Stomach (tissue), 9 donors: ENCODE measurements around the gene PFKFB4. TPM values are rescaled to one million over a fixed set of nuclear protein-coding genes. Genes with fewer than 3 reads are reported as not detected.

ENCODE experiments used
- DNase-seq, 2 donors: peaks; one replicate each; pipeline versions ENCODE4 v3.0.0 to v3.0.0-alpha.2; 2013 to 2019
- H3K27ac ChIP-seq, 5 donors: fragments of 200-600 bp in 4 of 5; sonication (generic) in 4 of 5; one replicate each; pipeline ENCODE4 v1.5.1; 2013 to 2019; ENCODE audit warnings: mild to moderate bottlenecking in 1 of 5, moderate library complexity in 1 of 5
- H3K27me3 ChIP-seq, 3 donors: fragments of 200-600 bp; sonication (generic); one replicate each; pipeline ENCODE4 v1.5.1; 2017 to 2019; ENCODE audit warnings: mixed run types in 1 of 3
- H3K36me3 ChIP-seq, 4 donors: fragments of 200-600 bp; sonication (generic); 1 replicate in 3 of 4; 2 replicates in 1 of 4; pipeline ENCODE4 v1.5.1; 2016 to 2019
- H3K4me1 ChIP-seq, 4 donors: fragments of 200-600 bp; sonication (generic); one replicate each; pipeline ENCODE4 v1.5.1; 2016 to 2019
- H3K4me3 ChIP-seq, 4 donors: fragments of 200-600 bp; sonication (generic) in 3 of 4; one replicate each; pipeline ENCODE4 v1.5.1; 2016 to 2019; ENCODE audit warnings: mild to moderate bottlenecking in 1 of 4
- H3K9me3 ChIP-seq, 4 donors: fragments of 200-600 bp; sonication (generic); one replicate each; pipeline ENCODE4 v1.5.1; 2016 to 2019
- CTCF ChIP-seq, 7 experiments: fragments of 450-650 bp in 4 of 7; fragments of 200-600 bp in 3 of 7; sonication (generic) in 3 of 7; IDR thresholded peaks; one replicate each; pipeline ENCODE4 v1.5.1; 2016 to 2019; ENCODE audit warnings: antibody characterized with exemption in 7 of 7, control low read depth in 2 of 7, mild to moderate bottlenecking in 1 of 7
- EP300 ChIP-seq: sonication (generic); formaldehyde crosslinking; IDR thresholded peaks from one replicate; pipeline ENCODE4 v1.6.1; 2017; ENCODE audit warnings: antibody characterized with exemption
- POLR2A ChIP-seq, 4 donors: fragments of 450-650 bp; IDR thresholded peaks; one replicate each; pipeline ENCODE4 v1.6.1; 2016; ENCODE audit warnings: antibody characterized with exemption in 4 of 4, control low read depth in 2 of 4, mild to moderate bottlenecking in 1 of 4, moderate library complexity in 1 of 4
- POLR2AphosphoS5 ChIP-seq, 3 donors: sonication (generic); formaldehyde crosslinking; IDR thresholded peaks; one replicate each; pipeline ENCODE4 v1.6.1; 2016; ENCODE audit warnings: antibody characterized with exemption in 3 of 3
- WGBS, 5 donors: extraction: QIAGEN DNeasy Blood & Tissue Kit in 3 of 5; methylation state at CpG; one replicate each; pipeline versions ENCODE4 v1.1.5 to v1.1.7; 2013 to 2018; 5-methylcytosine and 5-hydroxymethylcytosine counted together
- intact Hi-C: fragments of 100-400 bp; cut with DNase I; formaldehyde crosslinking; loops from one replicate; pipeline ENCODE4 v1.15.1; 2023; ENCODE audit warnings: low total_unique reads
- polyA plus RNA-seq, 3 donors: library from polyadenylated mRNA; stranded (reverse); fragments of 200-250 nt; gene quantifications; one replicate each; pipeline ENCODE4 v1.2.3, GENCODE V29; 2013
- total RNA-seq, 5 donors: library from RNA; depleted of rRNA; stranded (reverse); fragments of >200 nt; gene quantifications; one replicate each; pipeline versions ENCODE4 v1.1.0 to v1.2.3, GENCODE V29; 2014 to 2016
- donor health status: healthy with polysubstance abuse.
- donor health status: Bipolar disorder and iron deficiency.
- donor health status: healthy.

PFKFB4 gene
- total and polyA plus RNA-seq, 8 donors: 0.61 to 9.6 (median 1.5) TPM; not detected in 1

DNA sequence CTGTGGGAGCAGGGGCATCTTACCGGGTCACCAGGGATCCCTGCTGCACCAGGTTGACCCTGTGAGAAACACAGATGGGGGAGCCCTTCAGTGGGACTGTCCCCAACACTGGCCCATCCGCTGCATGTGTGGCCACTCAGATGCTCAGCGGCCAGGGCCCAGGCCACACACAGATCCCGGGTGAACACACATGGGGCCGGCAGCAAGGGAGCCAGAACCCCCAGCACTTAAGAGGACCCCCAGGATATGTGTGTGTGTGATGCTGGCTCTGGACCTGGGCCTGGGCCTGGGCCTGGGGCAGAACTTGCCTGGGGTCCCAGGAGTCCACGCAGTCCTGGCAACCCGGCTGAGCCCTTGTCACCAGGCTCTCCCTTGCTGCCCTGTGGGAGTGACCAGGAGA, 11.9 kb upstream of the PFKFB4 start:
- no peak for DNase-seq

DNA sequence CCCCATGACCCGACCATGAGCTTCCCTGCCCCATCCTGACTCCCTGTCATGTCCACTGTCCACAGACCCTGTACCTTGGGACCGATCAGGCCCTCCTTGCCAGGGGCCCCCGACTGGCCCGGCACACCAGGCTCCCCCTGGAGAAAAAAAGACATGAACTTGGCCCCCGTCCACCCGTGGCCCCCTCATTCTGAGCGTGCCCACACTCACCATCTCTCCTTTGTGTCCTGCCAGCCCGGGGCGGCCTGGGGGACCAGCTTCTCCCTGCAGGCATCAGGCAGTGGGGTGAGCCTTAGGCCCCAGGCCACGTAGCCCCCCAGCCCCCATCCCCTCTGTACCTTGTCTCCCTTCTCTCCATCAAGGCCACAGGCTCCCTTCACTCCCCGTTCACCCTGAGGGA, 10.9 kb upstream of the PFKFB4 start:
- Histone ChIP-seq H3K27me3 (no peaks in the 10 kb centered on the region), H3K4me1 (peaks cover 0 to 14% (median 0%) of the 10 kb centered on the region in 4 donors), H3K9me3 (no peaks in the 10 kb centered on the region), H3K27ac (no peak overlapping the region), H3K36me3 (no peaks in the 10 kb centered on the region), H3K4me3 (no peak overlapping the region)
- WGBS, 5 donors: 77 to 87% (median 80%) methylated on average over 10 to 11 of the region's 11 CpGs
- no peak for TF ChIP-seq POLR2AphosphoS5 (IDR thresholded peaks at IDR 0.05)
- TF ChIP-seq CTCF (IDR thresholded peaks at IDR 0.05): no peak
- TF ChIP-seq EP300: no peak
- TF ChIP-seq POLR2A (IDR thresholded peaks at IDR 0.05): no peak
- intact Hi-C loops: no loop called here
- DNase-seq: no peak

More for the DNA sequence above, 11.9 kb upstream of the PFKFB4 start:
- Histone ChIP-seq H3K27ac (no peak overlapping the region), H3K27me3 (no peaks in the 10 kb centered on the region), H3K4me1 (peaks cover 0 to 11% (median 0%) of the 10 kb centered on the region in 4 donors), H3K36me3 (no peaks in the 10 kb centered on the region), H3K9me3 (no peaks in the 10 kb centered on the region), H3K4me3 (no peak overlapping the region)
- 92 to 100% (median 92%) methylated on average over 2 to 7 of the region's 7 CpGs for WGBS, 5 donors
- intact Hi-C loops: no loop called here
- TF ChIP-seq POLR2AphosphoS5 (IDR thresholded peaks at IDR 0.05) (no peak), CTCF (IDR thresholded peaks at IDR 0.05) (no peak)

- 78 to 87% (median 80%) methylated on average over 5 of the region's 5 CpGs for WGBS, 5 donors
- no peaks in the 10 kb centered on the region for H3K36me3 ChIP-seq
- DNase-seq: no peak
- no peaks in the 10 kb centered on the region for H3K27me3 ChIP-seq
- TF ChIP-seq EP300 (no peak), POLR2A (IDR thresholded peaks at IDR 0.05) (no peak), CTCF (IDR thresholded peaks at IDR 0.05) (no peak), POLR2AphosphoS5 (IDR thresholded peaks at IDR 0.05) (no peak)
- H3K4me3 ChIP-seq: no peak overlapping the region
- peaks cover 0 to 14% (median 0%) of the 10 kb centered on the region in 4 donors for H3K4me1 ChIP-seq
- intact Hi-C loops: no loop called here
- H3K9me3 ChIP-seq: no peaks in the 10 kb centered on the region
- no peak overlapping the region for H3K27ac ChIP-seq
These were observed 10.5 kb upstream of the PFKFB4 start for GRCh38 chr3:48567090-48567489.

- TF ChIP-seq POLR2AphosphoS5 (IDR thresholded peaks at IDR 0.05) (no peak), POLR2A (IDR thresholded peaks at IDR 0.05) (no peak), CTCF (IDR thresholded peaks at IDR 0.05) (no peak), EP300 (no peak)
- no peaks in the 10 kb centered on the region for H3K36me3 ChIP-seq
These were observed 9.8 kb upstream of the PFKFB4 start for GRCh38 chr3:48566401-48566760.

More at GRCh38 chr3:48566401-48566760, 9.8 kb upstream of the PFKFB4 start:
- WGBS, 5 donors: 87 to 94% (median 88%) methylated on average over 3 to 9 of the region's 9 CpGs
- Histone ChIP-seq H3K9me3 (no peaks in the 10 kb centered on the region), H3K27ac (no peak overlapping the region), H3K27me3 (no peaks in the 10 kb centered on the region), H3K4me1 (peaks cover 1 to 14% (median 2%) of the 10 kb centered on the region in 4 donors), H3K4me3 (no peak overlapping the region)
- intact Hi-C loops: no loop called here
- no peak for DNase-seq
